Caco-2 (cell line): Measurements from ENCODE around the gene OLAH. TPM values are rescaled to one million over a fixed set of nuclear protein-coding genes. Genes with fewer than 3 reads are reported as not detected.
A peak's percentile ranks its signal among the peaks of the same experiment; 100 is the strongest.

Experiments used
- BruUV-seq: library from RNA; stranded (reverse); fragments of 400-500 nt; replicated peaks from 2 replicates; lab custom pipeline; 2021; lab: Mats Ljungman, UMichigan
- CTCF ChIA-PET: fragments of 300-600 bp; sonication (Branson Sonifier 250); formaldehyde crosslinking; loops from one replicate; lab custom pipeline; 2022; ENCODE audit warnings: antibody characterized with exemption; lab: Charles Lee
- POLR2A ChIA-PET: fragments of 300-600 bp; sonication (Branson Sonifier 250); formaldehyde crosslinking; loops from one replicate; lab custom pipeline; 2022; ENCODE audit warnings: antibody characterized with exemption; lab: Charles Lee
- DNase-seq, 2 experiments: peaks; one replicate each; pipeline versions ENCODE4 v3.0.0 to v3.0.0-alpha.2; 2020 to 2022
- H3K27me3 ChIP-seq: replicated peaks from 2 replicates; pipeline ENCODE4 v1.6.0; 2011; ENCODE audit warnings: low read length; ENCODE audit not compliant: control insufficient read depth, insufficient read depth
- H3K36me3 ChIP-seq: 2 replicates; pipeline ENCODE4 v1.5.1; 2011; ENCODE audit warnings: low read length; ENCODE audit not compliant: control insufficient read depth, insufficient read depth
- H3K4me1 ChIP-seq: fragments of 250-450 bp; sonication (Bioruptor Pico); 2 replicates; pipeline ENCODE4 v1.5.1; 2020; ENCODE audit warnings: mild to moderate bottlenecking
- H3K4me3 ChIP-seq: 2 replicates; pipeline ENCODE4 v1.5.1; 2011; ENCODE audit warnings: low read depth, mild to moderate bottlenecking, control low read depth, low read length
- H3K9me3 ChIP-seq: fragments of 250-450 bp; sonication (Bioruptor Pico); 2 replicates; pipeline ENCODE4 v1.5.1; 2020; ENCODE audit warnings: mild to moderate bottlenecking, moderate library complexity
- H3K27ac Mint-ChIP-seq: one replicate; pipeline ENCODE4 v1.8.0; 2022; ENCODE audit warnings: mixed read lengths; ENCODE audit not compliant: unreplicated experiment
- H3K27me3 Mint-ChIP-seq: one replicate; pipeline ENCODE4 v1.8.0; 2022; ENCODE audit warnings: mixed read lengths; ENCODE audit not compliant: insufficient read depth, unreplicated experiment
- H3K36me3 Mint-ChIP-seq: one replicate; pipeline ENCODE4 v1.8.0; 2022; ENCODE audit warnings: mild to moderate bottlenecking, mixed read lengths; ENCODE audit not compliant: insufficient read depth, unreplicated experiment
- H3K4me1 Mint-ChIP-seq: one replicate; pipeline ENCODE4 v1.8.0; 2022; ENCODE audit warnings: low read depth, mixed read lengths; ENCODE audit not compliant: unreplicated experiment
- H3K4me3 Mint-ChIP-seq: one replicate; pipeline ENCODE4 v1.8.0; 2022; ENCODE audit warnings: mild to moderate bottlenecking, moderate library complexity, mixed read lengths; ENCODE audit not compliant: unreplicated experiment
- H3K9me3 Mint-ChIP-seq: one replicate; pipeline ENCODE4 v1.8.0; 2022; ENCODE audit warnings: mixed read lengths; ENCODE audit not compliant: unreplicated experiment
- CTCF ChIP-seq, 2 experiments: fragments of 200-600 bp in 1 of 2; IDR thresholded peaks; 1 replicate in 1 of 2; 2 replicates in 1 of 2; pipeline versions ENCODE4 v1.5.1 to v1.8.0; 2011 to 2022; ENCODE audit warnings: antibody characterized with exemption in 1 of 2, control low read depth in 1 of 2, inconsistent platforms in 1 of 2, low read depth in 1 of 2, low read length in 1 of 2, mild to moderate bottlenecking in 1 of 2, moderate library complexity in 1 of 2; ENCODE audit not compliant: insufficient read depth in 1 of 2, severe bottlenecking in 1 of 2, unreplicated experiment in 1 of 2
- intact Hi-C: fragments of 100-400 bp; cut with micrococcal nuclease; formaldehyde crosslinking; loops from one replicate; pipeline ENCODE4 v1.10.0; 2022; ENCODE audit not compliant: unreplicated experiment
- total RNA-seq: library from RNA; stranded (reverse); gene quantifications from 2 replicates; pipeline ENCODE4 v1.2.3, GENCODE V29; 2022

Gene OLAH
- total RNA-seq, 1 experiment from 2014 or later, result not detected

DNA sequence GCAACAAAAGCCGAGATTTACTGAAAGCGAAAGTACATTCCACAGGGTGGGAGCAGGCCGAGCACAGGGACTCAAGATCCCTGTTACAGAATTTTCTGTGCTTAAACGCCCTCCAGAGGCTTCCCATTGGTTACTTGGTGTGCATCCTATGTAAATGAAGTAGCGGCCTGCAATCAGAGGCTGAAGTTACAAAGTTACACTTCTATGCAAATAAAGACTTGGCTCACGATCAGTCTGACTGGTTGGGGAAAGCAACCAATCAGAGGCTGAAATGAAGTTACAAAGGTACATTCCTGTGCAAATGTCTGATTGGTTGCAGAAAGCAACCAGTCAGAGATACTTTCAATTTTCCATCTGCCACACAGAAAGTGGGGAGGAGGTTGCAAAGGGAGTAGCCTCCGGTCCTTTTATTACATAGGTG, 40.8 kb downstream of the OLAH start:
- Histone ChIP-seq H3K4me1 (peaks cover 6% of the 10 kb centered on the region), H3K4me3 (peak overlapping the region; percentile 35), H3K36me3 (no peaks in the 10 kb centered on the region), H3K9me3 (no peaks in the 10 kb centered on the region), H3K27me3 (no peaks in the 10 kb centered on the region)
- CTCF ChIA-PET, result interaction anchor here (0.6 kb wide), 2 partner anchors 113 to 391 kb away, joined by 3 to 5 read pairs; no protein-coding TSS in a partner anchor
- H3K27me3 Mint-ChIP-seq, result no peaks in the 10 kb centered on the region
- H3K36me3 Mint-ChIP-seq, result no peaks in the 10 kb centered on the region
- POLR2A ChIA-PET, result interaction anchor here (1.0 to 1.5 kb wide), 2 partner anchors 13 to 125 kb away, joined by 4 to 6 read pairs; partner anchors contain the start of genes MEIG1 and RPP38
- H3K27ac Mint-ChIP-seq, result peak overlapping the region; percentile 42
- peak; percentile 85 to 92 for DNase-seq
- peak overlapping the region; percentile 71 for H3K4me3 Mint-ChIP-seq
- H3K9me3 Mint-ChIP-seq, result no peaks in the 10 kb centered on the region
- intact Hi-C loops, result loop anchor here (5.0 kb wide), 1 partner anchor 82 kb away; no protein-coding TSS in a partner anchor
- no peak for TF ChIP-seq CTCF (IDR thresholded peaks at IDR 0.05; ENCODE audit: insufficient read depth in 1 of 2, low read depth in 1 of 2, low read length in 1 of 2, severe bottlenecking in 1 of 2, unreplicated experiment in 1 of 2)
- BruUV-seq, result no TSS peak
- H3K4me1 Mint-ChIP-seq, result peaks cover 5% of the 10 kb centered on the region

DNA sequence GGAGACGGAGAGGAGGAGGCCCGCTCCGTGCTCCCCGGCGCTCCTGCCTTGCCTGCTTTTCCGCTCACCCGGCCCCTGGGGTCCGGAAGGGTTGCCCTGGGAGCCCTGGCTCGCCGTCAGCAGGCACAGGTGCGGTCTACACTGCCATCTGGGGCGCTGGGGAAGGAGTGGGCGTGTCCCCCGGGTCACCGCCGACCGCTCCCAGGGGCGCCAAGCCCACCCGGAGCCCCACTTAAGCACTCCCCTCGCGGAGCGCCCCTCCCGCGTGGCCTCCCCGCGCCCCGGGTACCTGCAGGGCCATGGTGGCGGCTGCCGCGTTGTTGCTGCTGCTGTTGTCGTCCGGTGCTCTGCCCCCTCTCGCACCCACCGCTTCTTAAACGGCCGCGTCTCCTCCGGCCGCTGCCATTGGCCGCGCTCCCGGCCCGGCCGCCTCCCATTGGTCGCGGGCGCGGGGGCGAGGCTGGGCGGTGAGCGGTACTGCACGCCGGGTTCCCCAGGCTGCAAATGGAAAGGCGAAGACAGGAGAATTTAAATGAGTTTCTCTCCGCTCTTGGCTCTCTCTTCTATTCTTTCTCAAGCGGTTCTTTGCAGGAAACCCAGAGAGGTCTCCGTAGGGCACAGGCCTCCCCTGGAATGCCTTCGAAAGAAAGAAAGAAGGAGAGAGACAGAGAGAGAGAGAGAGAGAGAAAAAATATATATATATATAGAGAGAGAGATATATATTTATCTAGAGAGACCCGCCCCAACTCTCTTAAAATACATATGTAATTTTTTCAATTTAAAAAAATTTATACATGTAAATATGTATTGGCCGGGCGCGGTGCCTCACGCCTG, 44.9 kb downstream of the OLAH start, which contains the start of gene ACBD7:
ACBD7 (minus strand) TSS at position 349 of the 834 bp plus-strand sequence; CDS start at position 301, 48 bp downstream.
- Histone ChIP-seq H3K9me3 (no peaks in the 10 kb centered on the region), H3K27me3 (no peaks in the 10 kb centered on the region), H3K4me3 (peak within 1 kb of the TSS; percentile 94), H3K36me3 (no peaks in the 10 kb centered on the region), H3K4me1 (peaks cover 5% of the 10 kb centered on the region)
- Mint-ChIP-seq H3K4me1 (peaks cover 5% of the 10 kb centered on the region), H3K9me3 (peaks cover 11% of the 10 kb centered on the region), H3K27me3 (peaks cover 9% of the 10 kb centered on the region), H3K4me3 (peak within 1 kb of the TSS; percentile 85), H3K36me3 (no peaks in the 10 kb centered on the region), H3K27ac (no peak within 1 kb of the TSS)
- BruUV-seq, result no TSS peak
- intact Hi-C loops, result loop anchor here (1.0 kb wide), 1 partner anchor 9 kb away; the partner anchor contains the start of gene RPP38
- peak; percentile 13 to 39 for TF ChIP-seq CTCF (IDR thresholded peaks at IDR 0.05; ENCODE audit: insufficient read depth in 1 of 2, low read depth in 1 of 2, low read length in 1 of 2, severe bottlenecking in 1 of 2, unreplicated experiment in 1 of 2)
- DNase-seq, result peak; percentile 87 to 95
- ChIA-PET POLR2A (no interaction called here), CTCF (no interaction called here)

DNA sequence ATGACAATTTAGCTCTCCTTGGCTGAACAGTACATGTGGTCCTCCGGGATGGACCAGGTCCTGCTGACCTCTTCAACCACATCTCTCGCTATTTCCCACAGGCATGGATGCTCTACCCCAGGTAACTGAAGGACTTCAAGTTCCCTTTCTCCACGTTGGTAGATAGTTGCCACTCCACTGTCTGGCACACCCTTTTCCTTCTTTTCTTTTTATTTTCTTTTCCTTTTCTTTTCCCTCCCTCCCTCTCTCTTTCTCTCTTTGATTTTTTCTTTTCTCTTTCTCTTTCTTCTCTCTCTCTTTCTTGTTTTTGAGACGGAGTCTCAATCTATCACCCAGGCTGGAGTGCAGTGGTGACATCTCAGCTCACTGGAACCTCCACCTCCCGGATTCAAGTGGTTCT, 47.7 kb downstream of the OLAH start:
- Histone ChIP-seq H3K4me1 (no peaks in the 10 kb centered on the region), H3K9me3 (no peaks in the 10 kb centered on the region), H3K36me3 (no peaks in the 10 kb centered on the region), H3K27me3 (no peaks in the 10 kb centered on the region), H3K4me3 (no peak overlapping the region)
- no TSS peak for BruUV-seq
- H3K27me3 Mint-ChIP-seq, result peaks cover 9% of the 10 kb centered on the region
- H3K36me3 Mint-ChIP-seq, result peaks cover under 1% of the 10 kb centered on the region
- ChIA-PET CTCF (no interaction called here), POLR2A (no interaction called here)
- peaks cover 11% of the 10 kb centered on the region for H3K9me3 Mint-ChIP-seq
- TF ChIP-seq CTCF (IDR thresholded peaks at IDR 0.05; ENCODE audit: insufficient read depth in 1 of 2, low read depth in 1 of 2, low read length in 1 of 2, severe bottlenecking in 1 of 2, unreplicated experiment in 1 of 2), result no peak
- no peak for DNase-seq
- intact Hi-C loops, result no loop called here
- H3K4me3 Mint-ChIP-seq, result no peak overlapping the region
- H3K27ac Mint-ChIP-seq, result no peak overlapping the region
- peaks cover 11% of the 10 kb centered on the region for H3K4me1 Mint-ChIP-seq
